NCI-H128 (cell line): ENCODE data around the gene KIF26A.
A peak's percentile ranks its signal among the peaks of the same experiment; 100 is the strongest.

ENCODE experiments used
- DNase-seq: peaks from one replicate; lab custom pipeline; 2025; ENCODE audit not compliant: unreplicated experiment; lab: John Stamatoyannopoulos, UW

Gene KIF26A

DNA sequence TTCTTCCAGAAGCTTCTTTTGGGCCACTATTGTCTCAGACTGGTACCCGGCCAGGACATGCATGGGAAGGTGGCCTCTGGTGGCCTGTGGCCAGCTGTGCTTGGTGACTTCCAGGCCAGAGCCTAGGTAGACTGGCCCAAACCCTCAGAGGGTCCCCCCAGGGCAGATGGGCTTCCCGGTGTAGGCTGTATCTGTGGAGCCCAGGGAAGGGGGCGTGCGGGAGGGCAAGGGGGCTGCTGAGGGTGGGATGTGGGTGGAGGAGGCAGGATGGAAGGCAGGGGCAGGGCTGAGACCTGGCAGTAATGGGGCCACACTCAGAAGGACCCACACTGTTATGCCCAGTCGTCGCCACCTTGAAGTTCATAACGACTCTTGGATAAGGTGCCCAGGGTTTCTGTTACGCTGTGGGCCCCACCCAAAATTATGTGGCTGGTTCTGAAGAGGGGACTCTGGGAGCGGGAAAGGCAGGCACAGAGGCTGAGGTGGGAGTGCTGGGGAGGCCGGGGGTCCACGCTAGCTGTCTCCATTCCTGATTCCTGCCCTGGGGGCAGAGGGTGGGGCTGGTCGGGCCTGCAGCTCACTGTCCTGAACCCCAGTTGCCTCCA, 52.1 kb downstream of the KIF26A start:
- DNase-seq, result no peak

DNA sequence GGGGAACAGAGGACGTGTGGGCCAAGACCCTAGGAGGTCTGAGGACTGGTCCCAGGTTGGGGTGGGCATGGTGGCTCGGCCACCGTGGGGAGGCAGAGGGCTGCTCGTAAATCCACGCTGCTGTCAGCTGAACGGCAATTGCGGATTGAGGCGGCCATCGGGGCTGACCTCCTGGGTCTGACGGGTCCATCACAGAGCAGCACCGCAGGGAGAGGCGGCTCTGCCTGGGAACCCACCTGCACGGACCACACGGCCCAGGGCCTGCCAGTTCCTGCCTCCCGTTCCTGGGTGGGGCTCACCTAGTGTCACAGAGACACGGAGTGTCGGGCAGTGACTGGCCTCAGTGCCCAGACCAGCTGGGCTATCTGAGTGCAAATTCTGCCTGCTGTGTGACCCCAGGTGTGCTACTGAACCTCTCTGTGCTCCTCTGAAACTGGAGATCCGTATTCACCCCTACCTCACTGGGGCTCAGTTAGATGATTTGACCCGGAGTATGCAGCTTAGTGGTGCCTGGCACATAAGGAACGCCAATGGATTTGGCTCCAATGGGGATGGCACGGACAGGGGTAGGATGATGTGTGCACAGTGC, 53.1 kb downstream of the KIF26A start:
- no peak for DNase-seq

DNA sequence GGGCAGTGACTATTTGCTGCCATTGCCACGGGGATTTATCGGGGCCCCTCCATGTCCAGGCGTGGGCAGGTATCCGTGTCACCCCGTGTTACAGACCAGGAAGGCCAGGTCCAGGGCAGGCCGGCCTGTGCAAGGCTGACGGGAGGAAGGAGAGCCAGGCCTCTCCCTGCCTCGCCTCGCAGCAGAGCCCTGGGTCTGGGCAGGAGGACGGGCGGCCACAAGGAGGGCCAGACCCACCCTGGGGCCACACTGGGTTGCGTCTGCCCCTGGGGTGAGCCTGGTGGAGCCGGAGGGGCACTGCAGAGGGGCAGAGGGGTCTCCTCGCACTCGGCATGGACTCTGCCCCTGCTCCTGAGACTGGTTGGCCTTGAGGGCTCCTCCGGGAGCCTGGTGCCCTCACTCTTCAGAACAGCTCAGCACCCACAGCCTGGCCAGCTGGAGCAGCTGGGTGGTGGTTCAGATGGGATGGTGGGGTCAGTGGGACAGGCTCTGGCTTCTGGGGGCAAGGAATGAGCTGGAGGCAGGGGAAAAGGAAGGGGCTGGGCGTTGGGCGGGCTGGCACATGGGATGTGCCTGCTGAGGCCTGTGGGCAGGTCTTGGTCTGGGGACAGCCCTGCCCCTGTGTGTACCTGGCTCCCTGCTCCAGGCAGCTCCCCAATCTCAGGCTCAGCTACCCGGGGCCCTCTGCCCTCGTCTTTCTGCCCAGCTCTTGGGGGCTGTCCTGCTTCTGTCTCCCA, 53.9 kb downstream of the KIF26A start:
- no peak for DNase-seq

DNA sequence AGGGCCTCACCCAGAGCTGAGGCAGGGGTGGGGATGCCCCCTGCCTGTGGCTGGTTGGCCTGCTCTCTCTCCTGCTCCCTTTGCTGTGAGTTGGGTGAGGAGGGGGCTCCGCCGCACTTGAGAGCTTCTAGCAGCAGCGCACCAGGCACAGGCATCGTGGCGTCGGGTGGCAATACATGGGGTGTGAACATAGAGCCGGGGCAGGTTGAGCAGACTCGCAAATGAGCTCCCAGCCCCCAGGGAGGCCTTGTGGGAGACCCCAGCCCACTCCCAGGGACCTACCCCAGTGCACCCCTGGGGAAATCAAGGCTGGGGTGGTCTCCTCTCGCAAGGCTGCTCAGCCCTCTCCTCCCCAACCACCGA, 54.5 kb downstream of the KIF26A start:
- DNase-seq, result no peak

DNA sequence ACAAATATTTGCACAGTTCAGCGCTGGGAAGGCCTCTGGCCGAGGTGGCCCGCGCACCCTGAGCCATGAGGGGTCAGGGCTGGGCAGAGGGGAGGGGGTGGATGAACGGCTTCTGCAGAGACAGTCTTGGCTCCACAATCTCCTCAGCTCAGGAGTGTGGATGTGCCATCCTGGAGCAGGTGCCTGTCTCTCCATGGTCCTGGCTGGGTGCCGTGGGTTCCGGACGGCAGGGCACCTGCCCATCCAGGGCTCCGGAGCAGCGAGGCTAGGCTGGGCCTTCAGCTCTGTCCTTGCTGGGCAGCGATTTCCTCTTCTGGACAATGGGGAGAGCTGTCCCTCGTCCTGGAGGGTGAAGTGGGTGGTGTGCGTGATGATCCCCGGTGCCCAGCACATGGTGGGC, 55.6 kb downstream of the KIF26A start:
- DNase-seq, result no peak

DNA sequence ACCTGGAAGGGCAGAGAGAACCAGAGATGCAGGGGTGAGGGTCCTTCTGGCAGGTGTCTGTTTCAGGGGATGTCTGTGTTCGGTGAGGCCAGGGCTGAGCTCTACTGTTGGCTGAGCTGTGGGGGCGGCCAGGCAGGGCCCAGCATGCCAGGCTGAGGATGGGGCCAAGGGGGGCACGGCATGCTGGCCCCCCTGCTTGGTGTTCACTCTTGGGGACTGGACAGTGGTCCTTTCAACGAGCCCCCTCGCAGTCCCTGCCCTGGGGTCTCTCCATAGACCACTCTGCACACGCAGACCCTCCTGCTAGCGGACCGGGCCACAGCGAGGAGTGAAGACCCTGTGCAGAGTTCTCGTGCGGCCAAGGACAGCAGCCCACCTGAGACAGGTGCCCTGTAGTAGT, 56.3 kb downstream of the KIF26A start:
- no peak for DNase-seq

DNA sequence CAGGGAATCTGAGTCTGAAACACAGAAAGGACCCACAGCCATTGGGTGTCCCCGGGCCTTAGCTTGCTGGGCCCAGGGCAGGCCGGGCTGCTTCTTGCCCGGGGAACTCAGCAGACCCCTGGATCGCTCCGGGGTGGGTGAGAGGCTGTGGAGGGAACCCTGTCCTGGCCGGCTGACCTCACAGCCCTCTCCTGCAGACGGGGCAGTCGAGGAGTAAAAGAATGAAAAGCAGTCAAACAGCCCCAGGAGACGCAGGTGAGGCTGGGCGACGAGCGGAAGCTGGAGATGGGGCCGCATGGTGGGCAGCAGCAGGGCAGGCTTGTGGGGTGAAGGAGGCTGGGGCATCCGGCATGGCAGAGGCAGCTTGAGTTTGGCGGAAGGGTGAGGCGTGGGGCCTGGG, 57.0 kb downstream of the KIF26A start:
- DNase-seq, result no peak

DNA sequence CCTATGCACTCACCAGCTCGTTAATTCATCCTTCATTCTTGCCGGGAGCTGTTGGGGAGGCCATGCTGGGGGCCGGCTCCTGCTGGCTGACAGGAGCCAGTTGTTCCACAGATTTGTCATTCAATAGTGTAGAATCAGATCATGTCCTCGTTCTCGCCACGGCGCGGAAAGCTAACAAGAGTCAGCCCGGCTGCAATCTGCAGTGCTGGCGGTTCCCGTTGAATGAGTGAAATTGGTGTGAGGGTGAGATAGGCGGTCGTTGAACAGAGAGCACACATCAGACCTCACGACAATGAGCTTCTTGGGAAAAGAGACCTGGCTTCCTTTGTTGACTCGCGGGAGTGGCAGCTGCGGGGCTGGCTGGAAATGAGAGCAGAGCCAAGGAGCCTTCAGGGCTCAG, 57.5 kb downstream of the KIF26A start:
- no peak for DNase-seq

DNA sequence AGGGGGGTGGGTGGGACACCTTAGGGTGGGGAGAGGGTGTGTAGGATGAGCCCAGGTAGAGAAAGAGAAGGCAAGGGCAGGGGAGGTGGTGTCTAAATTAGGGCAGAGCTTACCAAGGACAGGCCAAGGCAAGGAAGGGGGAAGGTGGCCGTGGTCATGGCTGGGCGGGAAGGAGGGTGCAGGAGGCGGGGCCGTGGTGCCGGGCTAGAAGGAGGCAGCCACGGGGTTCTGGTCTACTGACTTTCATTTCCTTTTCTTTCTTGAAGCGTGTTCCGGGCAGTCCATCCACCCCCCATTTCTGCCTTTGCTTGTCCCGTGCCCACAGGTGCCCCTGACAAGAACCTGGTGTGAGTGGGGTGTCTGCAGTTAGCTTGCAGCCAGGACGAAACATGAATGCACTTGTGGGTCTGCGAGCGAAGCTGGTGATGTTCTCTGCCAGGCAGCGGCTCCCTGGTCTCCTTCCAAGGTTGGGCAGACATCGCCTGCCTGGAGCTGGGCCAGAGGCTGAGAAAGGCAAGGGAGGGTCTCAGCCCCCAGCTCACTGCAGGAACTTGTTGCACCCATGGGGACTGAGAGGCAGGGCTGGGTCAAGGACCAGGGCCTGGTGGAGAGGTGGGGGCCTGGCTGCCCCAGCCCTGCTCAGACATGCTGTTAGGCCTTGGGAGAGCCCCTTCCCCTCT, 58.2 kb downstream of the KIF26A start:
- no peak for DNase-seq

DNA sequence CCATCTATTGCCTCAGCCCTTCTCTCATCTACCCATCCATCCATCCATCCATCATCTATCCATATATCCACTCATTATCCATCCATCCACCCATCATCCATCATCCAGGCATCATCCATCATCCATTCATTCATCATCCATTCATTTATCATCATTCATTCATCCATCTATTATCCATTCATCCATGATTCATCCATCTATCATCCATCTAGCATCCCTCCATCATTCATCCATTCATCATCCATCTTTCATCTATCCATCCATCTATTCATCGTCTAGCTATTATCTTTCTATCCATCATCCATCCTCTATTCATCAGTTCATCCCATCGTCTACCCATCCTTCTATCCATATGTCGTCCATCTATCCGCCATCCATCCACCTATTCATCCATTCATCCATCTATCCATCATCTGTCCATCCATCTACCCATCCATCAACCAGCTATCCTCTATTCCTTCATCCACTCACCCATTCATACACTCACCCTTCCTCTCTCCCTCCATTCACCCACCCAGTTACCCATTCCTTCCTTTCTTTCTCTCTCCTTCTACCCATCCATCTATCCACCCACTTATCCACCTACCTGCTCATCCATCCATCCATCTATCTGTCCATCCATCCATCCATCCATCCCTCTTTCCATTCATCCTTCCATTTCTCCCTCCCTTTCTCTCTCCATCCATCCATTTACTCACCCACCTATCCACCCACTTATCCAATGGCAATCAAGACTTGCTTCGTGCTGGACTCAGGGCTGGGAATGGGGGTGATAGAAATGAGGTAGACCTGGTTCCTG, 59.3 kb downstream of the KIF26A start:
- no peak for DNase-seq

DNA sequence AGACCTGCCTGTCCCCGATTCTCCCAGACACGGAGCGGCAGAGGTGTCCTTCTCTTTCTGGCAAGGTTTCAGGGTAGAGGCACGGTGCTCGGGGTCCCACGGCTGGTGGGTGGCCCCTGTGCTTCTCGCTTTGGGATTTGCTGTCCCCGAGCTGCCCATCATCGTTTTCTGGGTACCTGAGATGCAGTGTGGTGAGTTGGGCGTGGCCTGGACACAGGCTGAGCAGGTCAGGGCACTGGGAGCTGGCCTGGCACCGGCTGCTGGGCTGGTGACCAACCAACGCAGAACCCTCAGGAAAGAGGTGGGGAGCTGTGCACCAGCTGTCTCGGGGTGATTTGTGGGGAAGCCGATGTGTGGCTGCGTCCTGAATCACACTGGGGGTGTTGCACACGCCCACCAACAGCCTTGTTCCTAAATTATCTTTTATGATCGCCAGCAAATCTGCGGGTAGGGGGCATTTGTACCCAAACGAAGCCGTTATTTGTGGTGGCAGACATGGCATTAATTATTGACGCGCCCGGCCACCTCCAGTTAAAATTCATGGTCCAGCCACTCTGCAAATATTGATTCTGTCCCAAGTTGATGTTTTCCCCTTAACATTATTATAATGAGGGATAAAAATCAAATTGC, 61.0 kb downstream of the KIF26A start:
- no peak for DNase-seq

DNA sequence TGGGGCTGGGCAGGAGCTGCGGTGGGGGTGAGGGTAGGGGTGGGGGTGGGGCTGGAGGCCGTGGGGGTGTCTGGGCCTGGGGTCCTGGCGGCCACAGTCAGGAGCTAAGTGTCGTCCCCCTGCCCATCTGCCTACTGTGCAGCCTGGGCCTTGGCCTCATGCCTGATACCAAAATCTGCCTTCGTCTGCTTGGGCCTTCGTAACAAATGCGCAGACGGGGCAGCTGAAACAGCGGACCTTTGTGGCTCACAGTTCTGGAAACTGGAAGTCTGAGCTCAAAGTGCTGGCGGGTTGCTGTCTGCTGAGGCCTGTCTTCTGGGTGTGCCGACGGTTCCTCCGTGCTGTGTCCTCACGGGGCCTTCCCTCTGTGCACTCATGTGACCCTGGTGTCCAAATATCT, 61.7 kb downstream of the KIF26A start:
- no peak for DNase-seq

DNA sequence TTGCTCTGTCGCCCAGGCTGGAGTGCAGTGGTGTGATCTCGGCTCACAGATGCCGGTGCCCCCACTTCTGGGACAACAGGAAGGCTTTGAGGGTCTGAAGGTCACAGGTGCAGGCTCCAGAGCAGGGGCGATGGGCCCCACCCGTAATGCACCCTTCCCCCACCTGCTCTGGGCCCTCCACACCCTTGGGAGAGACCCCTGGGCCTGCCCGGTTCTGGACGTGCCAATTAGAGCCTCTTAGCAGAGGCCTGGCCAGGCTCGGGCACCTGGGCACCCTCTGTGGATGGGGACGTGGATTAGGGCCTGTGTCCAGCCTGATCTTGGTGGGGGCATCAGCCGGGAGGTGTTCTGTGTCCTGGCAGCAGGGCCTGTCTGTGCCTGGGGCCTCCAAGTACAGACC, 62.2 kb downstream of the KIF26A start:
- no peak for DNase-seq

DNA sequence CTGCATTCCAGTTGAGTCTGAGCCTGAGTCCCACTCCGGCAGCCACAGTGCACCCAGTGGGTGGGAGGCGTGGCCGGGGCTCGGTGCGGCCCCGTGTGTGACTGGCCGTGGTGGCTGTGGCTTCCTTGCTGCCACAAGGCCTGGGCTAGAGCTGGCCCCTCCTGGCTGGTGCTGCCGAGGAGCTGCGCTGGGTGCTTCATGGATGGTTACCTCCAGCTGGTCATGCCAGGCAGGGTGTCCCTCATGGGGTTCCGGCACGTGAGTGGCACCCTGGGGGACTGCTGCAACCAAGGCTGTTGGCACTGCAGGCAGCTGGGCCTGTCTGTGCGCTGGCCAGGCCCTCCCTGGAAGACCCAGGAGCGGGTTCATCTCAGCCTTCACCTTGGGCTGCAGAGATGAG, 62.7 kb downstream of the KIF26A start:
- no peak for DNase-seq

DNA sequence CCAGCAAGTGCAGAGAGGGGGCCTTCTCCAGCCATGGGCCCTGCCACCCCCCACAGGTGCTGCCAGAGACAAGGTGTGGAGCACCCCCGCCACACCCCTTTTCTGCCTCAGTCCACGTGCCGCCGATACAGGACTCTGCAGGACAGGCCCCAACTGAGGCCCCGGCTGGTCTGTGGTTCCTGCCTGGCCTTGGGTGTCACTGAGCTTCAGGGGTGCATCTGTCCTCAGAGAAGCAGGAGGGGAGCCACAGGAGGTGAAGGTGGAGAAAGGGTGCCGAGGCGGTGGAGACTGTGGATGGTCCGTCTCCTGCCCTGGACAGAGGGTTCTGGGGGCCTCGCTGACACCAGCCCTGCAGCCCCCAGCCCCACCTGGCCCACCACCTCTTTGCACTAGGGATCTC, 63.1 kb downstream of the KIF26A start:
- DNase-seq, result no peak

DNA sequence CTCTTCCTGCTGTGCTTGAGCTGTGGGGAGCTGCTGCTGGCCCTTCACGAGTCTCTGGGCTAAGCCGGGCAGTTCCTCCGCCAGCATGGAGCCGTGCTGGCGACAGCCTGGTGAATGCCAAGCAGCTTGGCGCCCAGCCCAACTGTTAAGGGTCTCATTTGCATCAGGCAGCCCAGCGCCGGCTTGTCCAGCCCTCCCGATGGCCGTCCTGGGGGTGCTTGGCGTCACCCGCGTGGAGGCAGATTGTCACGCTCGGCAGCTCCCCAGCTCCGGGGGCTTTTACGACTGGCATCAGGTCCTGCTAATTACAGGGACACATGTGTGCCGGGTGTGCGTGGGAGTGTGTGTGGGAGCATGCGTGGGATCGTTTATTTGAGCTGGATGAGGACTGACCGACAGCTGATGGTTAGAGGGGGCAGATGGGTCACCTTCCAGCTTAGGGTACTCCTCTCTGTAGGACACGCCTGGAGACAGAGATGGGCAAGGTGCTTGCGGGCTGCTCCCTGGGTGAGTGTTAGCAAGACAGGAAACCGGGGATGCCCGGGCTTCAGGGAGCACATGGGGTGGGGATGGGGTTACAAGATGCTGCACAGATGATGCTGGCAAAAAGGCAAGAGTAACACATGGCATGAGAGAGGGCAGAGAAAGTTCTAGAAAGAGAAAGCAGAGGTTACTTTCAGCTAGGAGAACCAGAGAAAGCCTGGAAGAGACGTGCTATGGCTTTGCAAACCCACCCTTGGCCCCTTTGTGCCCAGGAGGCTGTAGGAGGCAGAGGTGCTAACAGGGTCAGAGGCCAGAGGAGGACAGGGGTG, 64.1 kb downstream of the KIF26A start:
- DNase-seq, result peak; percentile 82

DNA sequence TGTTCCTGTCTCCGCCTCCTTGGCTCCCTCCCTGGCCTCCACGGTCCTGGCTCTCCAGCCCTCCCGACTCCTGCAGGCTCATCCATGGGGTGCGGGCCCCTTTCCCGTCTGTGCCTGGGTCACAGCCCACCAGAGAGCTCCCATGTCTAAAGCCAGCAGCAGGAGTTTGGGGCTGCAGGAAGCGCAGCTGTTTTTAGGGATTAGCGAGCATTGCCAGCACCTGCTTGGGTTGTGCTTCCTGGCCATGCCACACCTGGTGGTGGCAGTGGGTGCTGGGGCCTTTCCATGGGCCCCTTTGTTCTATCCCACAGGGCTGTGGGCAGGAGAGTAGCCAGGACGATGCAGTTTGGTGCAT, 64.7 kb downstream of the KIF26A start:
- no peak for DNase-seq

DNA sequence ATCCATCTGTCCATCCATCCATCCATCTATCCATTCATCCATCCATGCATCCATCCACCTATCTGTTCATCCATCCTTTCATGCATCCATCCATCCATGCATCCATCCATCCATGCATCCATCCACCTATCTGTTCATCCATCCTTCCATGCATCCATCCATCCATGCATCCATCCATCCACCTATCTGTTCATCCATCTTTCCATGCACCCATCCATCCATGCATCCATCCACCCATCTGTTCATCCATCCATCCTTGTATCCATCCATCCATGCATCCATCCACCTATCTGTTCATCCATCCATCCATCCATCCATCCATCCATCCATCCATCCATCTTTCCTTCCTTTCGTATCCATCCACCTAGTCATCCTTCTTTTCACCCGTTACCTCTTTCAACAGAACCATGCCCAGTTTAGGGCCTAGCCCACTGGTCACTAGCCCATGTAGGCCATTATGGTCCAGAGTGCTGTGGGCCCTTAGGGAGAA, 66.3 kb downstream of the KIF26A start:
- no peak for DNase-seq

DNA sequence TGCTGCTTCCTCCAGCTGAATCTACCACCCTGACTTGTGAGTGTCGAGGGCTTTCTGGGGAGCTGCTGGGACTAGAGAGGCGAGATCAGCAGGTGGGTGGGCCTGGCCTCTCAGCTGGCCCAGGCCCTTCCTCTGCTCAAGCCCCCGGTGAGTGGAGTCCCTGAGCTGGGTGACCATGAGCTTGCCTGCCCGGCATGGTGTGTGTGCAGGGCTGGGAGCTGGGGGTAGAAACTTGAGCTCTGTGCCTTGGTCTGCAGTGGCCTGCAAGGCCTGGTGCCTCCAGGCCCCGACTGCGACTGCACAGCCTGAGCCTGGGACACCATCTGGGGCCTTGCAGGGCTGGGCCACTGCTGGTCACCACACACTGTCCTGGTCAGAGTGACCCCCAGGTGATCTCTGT, 67.4 kb downstream of the KIF26A start:
- DNase-seq, result no peak

DNA sequence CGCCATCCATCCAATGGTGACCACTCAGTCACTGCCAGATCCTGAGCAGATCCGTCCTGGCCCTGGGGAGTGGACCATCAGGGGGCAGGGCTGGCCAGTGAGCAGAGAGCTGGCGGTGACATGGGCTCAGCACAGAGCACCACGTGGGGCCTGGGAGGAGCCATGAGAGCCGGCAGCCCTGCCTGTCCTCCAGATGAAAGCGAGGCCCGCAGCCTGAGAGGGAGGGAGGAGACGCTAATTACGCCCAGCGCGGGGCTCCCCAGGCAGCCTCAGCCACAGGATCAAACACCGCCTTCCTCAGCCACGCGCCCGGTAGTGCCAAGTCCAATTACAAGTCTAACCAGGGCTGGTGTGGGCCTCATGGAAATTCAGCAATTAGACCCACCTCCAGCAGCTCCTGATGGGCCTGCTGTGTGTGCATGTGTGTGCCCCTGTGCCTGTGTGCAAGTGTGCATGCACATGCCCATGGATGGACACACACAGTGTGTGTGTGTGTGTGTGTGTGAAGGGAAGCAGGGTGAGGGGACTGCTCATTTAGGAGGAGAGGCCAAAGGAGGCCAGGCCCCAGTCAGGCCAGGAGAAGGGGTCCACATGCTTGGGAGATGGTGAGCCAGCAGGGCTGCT, 68.0 kb downstream of the KIF26A start:
- DNase-seq, result no peak
